Endothelial cell of umbilical vein (primary cell): ENCODE measurements around the gene P3H2. TPM values are rescaled to one million over a fixed set of nuclear protein-coding genes. Genes with fewer than 3 reads are reported as not detected.

Experiments used
- BruUV-seq: library from RNA; stranded (reverse); fragments of 400-500 nt; replicated peaks from 2 replicates; lab custom pipeline; 2021; lab: Mats Ljungman, UMichigan
- CTCF ChIA-PET: fragments of 300-600, 350-600 bp; sonication (Branson Sonifier 250); formaldehyde crosslinking; loops from one replicate; lab custom pipeline; 2021; ENCODE audit warnings: antibody characterized with exemption, inconsistent platforms; lab: Charles Lee
- POLR2A ChIA-PET: fragments of 300-600, 350-600 bp; sonication (Branson Sonifier 250); formaldehyde crosslinking; loops from one replicate; lab custom pipeline; 2021; ENCODE audit warnings: antibody characterized with exemption, inconsistent platforms; lab: Charles Lee
- DNase-seq: peaks from one replicate; pipeline ENCODE4 v3.0.0-alpha.2; 2011; ENCODE audit warnings: low read depth, low spot score
- FAIRE-seq: peaks from 2 replicates; lab custom pipeline; 2011; peaks lifted over from hg19 to GRCh38; lab: Jason Lieb, UNC
- H2AFZ ChIP-seq: 2 replicates; pipeline ENCODE4 v1.6.0; 2012; ENCODE audit warnings: low read depth, low read length, control low read depth, inconsistent platforms
- H3K27ac ChIP-seq: 2 replicates; pipeline ENCODE4 v1.5.1; 2011; ENCODE audit warnings: low read depth, mild to moderate bottlenecking, control low read depth, low read length, moderate library complexity; ENCODE audit not compliant: insufficient read depth
- H3K27me3 ChIP-seq, 2 experiments: 2 replicates each; pipeline versions ENCODE4 v1.6.0 to v1.6.1; 2011; ENCODE audit warnings: low read length in 2 of 2, mixed read lengths in 1 of 2; ENCODE audit not compliant: control insufficient read depth in 2 of 2, insufficient read depth in 2 of 2
- H3K36me3 ChIP-seq, 2 experiments: 2 replicates in 1 of 2; 3 replicates in 1 of 2; pipeline ENCODE4 v1.5.1; 2011; ENCODE audit warnings: low read length in 2 of 2, mild to moderate bottlenecking in 1 of 2, moderate library complexity in 1 of 2; ENCODE audit not compliant: control insufficient read depth in 2 of 2, insufficient read depth in 2 of 2; ENCODE audit errors: extremely low read depth in 1 of 2
- H3K4me1 ChIP-seq: 3 replicates; pipeline ENCODE4 v1.5.1; 2011; ENCODE audit warnings: mild to moderate bottlenecking, low read length; ENCODE audit not compliant: control insufficient read depth, insufficient read depth; ENCODE audit errors: extremely low read depth
- H3K4me2 ChIP-seq: 2 replicates; pipeline ENCODE4 v1.6.1; 2011; ENCODE audit warnings: low read length, control low read depth, mixed read lengths; ENCODE audit not compliant: insufficient read depth
- H3K4me3 ChIP-seq, 3 experiments: fragments of 200-600 bp in 1 of 3; sonication (generic), shearing (Covaris generic) in 1 of 3; replicated peaks in 1 of 3; 2 replicates each; pipeline ENCODE4 v1.5.1; 2011 to 2016; ENCODE audit warnings: control low read depth in 3 of 3, low read length in 3 of 3, mild to moderate bottlenecking in 2 of 3, inconsistent platforms in 1 of 3, low read depth in 1 of 3, moderate library complexity in 1 of 3; ENCODE audit not compliant: insufficient read depth in 1 of 3
- H3K79me2 ChIP-seq: 2 replicates; pipeline ENCODE4 v1.6.0; 2012; ENCODE audit warnings: low read length, inconsistent platforms; ENCODE audit not compliant: control insufficient read depth, insufficient read depth
- H3K9ac ChIP-seq: replicated peaks from 2 replicates; pipeline ENCODE3; 2011; ENCODE audit warnings: low read length, control low read depth; ENCODE audit not compliant: insufficient read depth; ENCODE audit errors: extremely low read depth
- H3K9me1 ChIP-seq: replicated peaks from 3 replicates; pipeline ENCODE4 v1.6.0; 2011; ENCODE audit warnings: mild to moderate bottlenecking, low read length; ENCODE audit not compliant: control insufficient read depth, insufficient read depth; ENCODE audit errors: extremely low read depth
- H3K9me3 ChIP-seq: replicated peaks from 2 replicates; pipeline ENCODE4 v1.5.1; 2012; ENCODE audit warnings: low read length, inconsistent platforms; ENCODE audit not compliant: control insufficient read depth, insufficient read depth
- H4K20me1 ChIP-seq: replicated peaks from 2 replicates; pipeline ENCODE3; 2011; ENCODE audit warnings: mild to moderate bottlenecking, low read length; ENCODE audit not compliant: control insufficient read depth, insufficient read depth; ENCODE audit errors: extremely low read depth
- EZH2 ChIP-seq: IDR thresholded peaks from 2 replicates; pipeline ENCODE4 v1.6.1; 2012; ENCODE audit warnings: borderline replicate concordance, low read depth, mild to moderate bottlenecking, moderate library complexity, low read length, inconsistent platforms; ENCODE audit not compliant: severe bottlenecking
- FOS ChIP-seq: IDR thresholded peaks from 2 replicates; pipeline ENCODE4 v1.6.1; 2011; ENCODE audit warnings: mild to moderate bottlenecking, low read length, moderate library complexity, borderline replicate concordance; ENCODE audit not compliant: insufficient read depth
- JUN ChIP-seq: IDR thresholded peaks from 2 replicates; pipeline ENCODE4 v1.6.1; 2011; ENCODE audit warnings: borderline replicate concordance, low read depth; ENCODE audit not compliant: insufficient read length, insufficient read depth
- MYC ChIP-seq: IDR thresholded peaks from one replicate; pipeline ENCODE4 v1.6.1; 2011; ENCODE audit warnings: mild to moderate bottlenecking, low read depth, low read length
- POLR2A ChIP-seq: IDR thresholded peaks from 2 replicates; pipeline ENCODE4 v1.6.1; 2012; ENCODE audit warnings: low read depth, mild to moderate bottlenecking, control low read depth, low read length
- POLR2AphosphoS5 ChIP-seq: IDR thresholded peaks from 2 replicates; pipeline ENCODE4 v1.6.1; 2012; ENCODE audit warnings: low read depth, mild to moderate bottlenecking, control low read depth, low read length, moderate library complexity; ENCODE audit not compliant: insufficient read depth
- dilution Hi-C: fragments of 300-500 bp; cut with MboI; formaldehyde crosslinking; loops from one replicate; pipeline ENCODE4 v1.15.0; 2019; ENCODE audit warnings: low sequenced_read_pairs; ENCODE audit not compliant: extremely low pct_ligation_motif_present
- intact Hi-C: fragments of 100-400 bp; cut with micrococcal nuclease; formaldehyde crosslinking; loops from one replicate; pipeline ENCODE4 v1.10.0; 2022
- polyA plus RNA-seq, 4 experiments: library from polyadenylated mRNA; depleted of rRNA in 3 of 4; stranded (reverse) in 3 of 4; unstranded in 1 of 4; fragments of >200 nt; gene quantifications; 2 replicates each; pipeline versions ENCODE4 v1.2.1 to v1.2.3, GENCODE V29; 2011 to 2012; ENCODE audit warnings: missing spikeins in 1 of 4
- total RNA-seq: library from RNA; stranded (reverse); gene quantifications from 2 replicates; pipeline ENCODE4 v1.2.3, GENCODE V29; 2021

Gene P3H2
- total and polyA plus RNA-seq, 2 donors (not counting 3 experiments of a cell fraction or from before 2014, with no cell fraction given) = 6.6 to 6.8 TPM

DNA sequence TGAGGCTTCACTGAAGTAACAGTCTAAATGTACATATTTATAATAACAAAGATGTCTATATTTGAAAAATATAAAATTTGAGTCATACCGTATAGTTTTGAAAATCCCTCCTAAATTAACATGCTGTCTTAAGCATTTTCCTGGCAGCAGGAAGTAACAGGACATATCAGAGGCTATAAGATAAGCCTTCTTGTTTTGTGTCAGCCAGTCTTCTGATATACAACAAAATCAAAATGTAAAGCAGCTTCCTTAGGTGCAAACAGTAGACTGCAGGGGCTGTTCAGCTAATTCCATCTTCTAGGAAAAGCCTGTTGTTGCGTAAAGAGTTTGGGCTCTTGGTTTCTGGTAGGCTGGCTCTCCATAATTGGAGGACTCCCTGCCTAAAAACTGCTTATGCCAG lies 56.0 kb downstream of the P3H2 start:
- Histone ChIP-seq H3K4me1 (peaks cover 6% of the 10 kb centered on the region), H3K4me2 (no peak overlapping the region), H4K20me1 (no peaks in the 10 kb centered on the region), H3K79me2 (no peaks in the 10 kb centered on the region), H2AFZ (peak overlapping the region; percentile 42), H3K27me3 (no peaks in the 10 kb centered on the region), H3K36me3 (no peaks in the 10 kb centered on the region), H3K27ac (no peak overlapping the region), H3K9me3 (no peaks in the 10 kb centered on the region), H3K9ac (no peak overlapping the region), H3K4me3 (no peak overlapping the region), H3K9me1 (no peaks in the 10 kb centered on the region)
- ChIA-PET CTCF (interaction anchor here (0.6 to 1.9 kb wide), 10 partner anchors 11 to 104 kb away, joined by 3 to 12 read pairs (median 4); partner anchors contain the start of gene P3H2), POLR2A (interaction anchor here (0.7 kb wide), 1 partner anchor 103 kb away, joined by 3 read pairs; no protein-coding TSS in a partner anchor)
- intact Hi-C loops = no loop called here
- dilution Hi-C loops = no loop called here
- no peak for TF ChIP-seq MYC
- FAIRE-seq (no peak), DNase-seq (no peak)
- BruUV-seq = no TSS peak

DNA sequence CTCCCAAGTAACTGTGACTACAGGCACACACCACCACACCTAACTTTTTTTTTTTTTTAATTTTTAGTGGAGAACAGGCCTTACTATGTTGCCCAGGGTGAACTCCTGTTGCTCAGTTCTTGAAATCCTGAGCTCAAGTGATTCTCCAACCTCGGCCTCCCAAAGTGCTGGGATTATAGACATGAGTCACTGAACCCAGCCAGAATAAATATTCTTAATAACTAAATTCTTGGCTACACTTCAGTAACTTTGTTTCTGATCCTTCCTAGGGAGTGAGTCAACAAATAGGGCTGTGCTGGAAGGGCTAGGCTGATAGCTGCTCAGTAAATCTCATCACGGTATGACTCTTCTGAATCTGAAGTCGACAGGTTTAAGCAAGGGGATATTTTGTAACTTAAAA lies 56.6 kb downstream of the P3H2 start:
- intact Hi-C loops (no loop called here), dilution Hi-C loops (no loop called here)
- Histone ChIP-seq H3K9ac (no peak overlapping the region), H3K27ac (no peak overlapping the region), H3K9me3 (no peaks in the 10 kb centered on the region), H3K4me3 (no peak overlapping the region), H4K20me1 (no peaks in the 10 kb centered on the region), H3K27me3 (no peaks in the 10 kb centered on the region), H3K79me2 (no peaks in the 10 kb centered on the region), H3K4me2 (no peak overlapping the region), H3K4me1 (peaks cover 11% of the 10 kb centered on the region), H3K36me3 (no peaks in the 10 kb centered on the region), H2AFZ (no peak overlapping the region), H3K9me1 (no peaks in the 10 kb centered on the region)
- TF ChIP-seq POLR2A = no peak
- TF ChIP-seq FOS = peak; percentile 72
- peak; percentile 33 for TF ChIP-seq JUN
- no peak for TF ChIP-seq MYC
- peak; percentile 24 for TF ChIP-seq POLR2AphosphoS5
- TF ChIP-seq EZH2 = no peak
- POLR2A ChIA-PET = interaction anchor here (0.7 to 0.9 kb wide), 2 partner anchors 39 to 103 kb away, joined by 3 to 5 read pairs; no protein-coding TSS in a partner anchor
- CTCF ChIA-PET = interaction anchor here (0.6 to 1.9 kb wide), 11 partner anchors 10 to 103 kb away, joined by 3 to 12 read pairs (median 4); partner anchors contain the start of gene P3H2
- DNase-seq = peak; percentile 82
- FAIRE-seq = peak; percentile 85
- BruUV-seq = no TSS peak
